Endothelial cell of umbilical vein (primary cell): ENCODE data around the gene UROC1. TPM values are rescaled to one million over a fixed set of nuclear protein-coding genes. Genes with fewer than 3 reads are reported as not detected.

Source experiments
- BruUV-seq: library from RNA; stranded (reverse); fragments of 400-500 nt; replicated peaks from 2 replicates; lab custom pipeline; 2021; lab: Mats Ljungman, UMichigan
- CTCF ChIA-PET: fragments of 300-600, 350-600 bp; sonication (Branson Sonifier 250); formaldehyde crosslinking; loops from one replicate; lab custom pipeline; 2021; ENCODE audit warnings: antibody characterized with exemption, inconsistent platforms; lab: Charles Lee
- POLR2A ChIA-PET: fragments of 300-600, 350-600 bp; sonication (Branson Sonifier 250); formaldehyde crosslinking; loops from one replicate; lab custom pipeline; 2021; ENCODE audit warnings: antibody characterized with exemption, inconsistent platforms; lab: Charles Lee
- DNase-seq: peaks from one replicate; pipeline ENCODE4 v3.0.0-alpha.2; 2011; ENCODE audit warnings: low read depth, low spot score
- FAIRE-seq: peaks from 2 replicates; lab custom pipeline; 2011; peaks lifted over from hg19 to GRCh38; lab: Jason Lieb, UNC
- H2AFZ ChIP-seq: 2 replicates; pipeline ENCODE4 v1.6.0; 2012; ENCODE audit warnings: low read depth, low read length, control low read depth, inconsistent platforms
- H3K27ac ChIP-seq: 2 replicates; pipeline ENCODE4 v1.5.1; 2011; ENCODE audit warnings: low read depth, mild to moderate bottlenecking, control low read depth, low read length, moderate library complexity; ENCODE audit not compliant: insufficient read depth
- H3K27me3 ChIP-seq, 2 experiments: 2 replicates each; pipeline versions ENCODE4 v1.6.0 to v1.6.1; 2011; ENCODE audit warnings: low read length in 2 of 2, mixed read lengths in 1 of 2; ENCODE audit not compliant: control insufficient read depth in 2 of 2, insufficient read depth in 2 of 2
- H3K36me3 ChIP-seq, 2 experiments: 2 replicates in 1 of 2; 3 replicates in 1 of 2; pipeline ENCODE4 v1.5.1; 2011; ENCODE audit warnings: low read length in 2 of 2, mild to moderate bottlenecking in 1 of 2, moderate library complexity in 1 of 2; ENCODE audit not compliant: control insufficient read depth in 2 of 2, insufficient read depth in 2 of 2; ENCODE audit errors: extremely low read depth in 1 of 2
- H3K4me1 ChIP-seq: 3 replicates; pipeline ENCODE4 v1.5.1; 2011; ENCODE audit warnings: mild to moderate bottlenecking, low read length; ENCODE audit not compliant: control insufficient read depth, insufficient read depth; ENCODE audit errors: extremely low read depth
- H3K4me2 ChIP-seq: 2 replicates; pipeline ENCODE4 v1.6.1; 2011; ENCODE audit warnings: low read length, control low read depth, mixed read lengths; ENCODE audit not compliant: insufficient read depth
- H3K4me3 ChIP-seq, 3 experiments: fragments of 200-600 bp in 1 of 3; sonication (generic), shearing (Covaris generic) in 1 of 3; replicated peaks in 1 of 3; 2 replicates each; pipeline ENCODE4 v1.5.1; 2011 to 2016; ENCODE audit warnings: control low read depth in 3 of 3, low read length in 3 of 3, mild to moderate bottlenecking in 2 of 3, inconsistent platforms in 1 of 3, low read depth in 1 of 3, moderate library complexity in 1 of 3; ENCODE audit not compliant: insufficient read depth in 1 of 3
- H3K79me2 ChIP-seq: 2 replicates; pipeline ENCODE4 v1.6.0; 2012; ENCODE audit warnings: low read length, inconsistent platforms; ENCODE audit not compliant: control insufficient read depth, insufficient read depth
- H3K9ac ChIP-seq: replicated peaks from 2 replicates; pipeline ENCODE3; 2011; ENCODE audit warnings: low read length, control low read depth; ENCODE audit not compliant: insufficient read depth; ENCODE audit errors: extremely low read depth
- H3K9me1 ChIP-seq: replicated peaks from 3 replicates; pipeline ENCODE4 v1.6.0; 2011; ENCODE audit warnings: mild to moderate bottlenecking, low read length; ENCODE audit not compliant: control insufficient read depth, insufficient read depth; ENCODE audit errors: extremely low read depth
- H3K9me3 ChIP-seq: replicated peaks from 2 replicates; pipeline ENCODE4 v1.5.1; 2012; ENCODE audit warnings: low read length, inconsistent platforms; ENCODE audit not compliant: control insufficient read depth, insufficient read depth
- H4K20me1 ChIP-seq: replicated peaks from 2 replicates; pipeline ENCODE3; 2011; ENCODE audit warnings: mild to moderate bottlenecking, low read length; ENCODE audit not compliant: control insufficient read depth, insufficient read depth; ENCODE audit errors: extremely low read depth
- CTCF ChIP-seq, 2 donors: IDR thresholded peaks; 1 replicate in 1 of 2; 2 replicates in 1 of 2; pipeline ENCODE4 v1.5.1; 2011; ENCODE audit warnings: low read length in 2 of 2, mild to moderate bottlenecking in 2 of 2, moderate library complexity in 2 of 2, control low read depth in 1 of 2, inconsistent platforms in 1 of 2, low read depth in 1 of 2; ENCODE audit not compliant: insufficient read depth in 1 of 2; ENCODE audit errors: extremely low read depth in 1 of 2
- EZH2 ChIP-seq: IDR thresholded peaks from 2 replicates; pipeline ENCODE4 v1.6.1; 2012; ENCODE audit warnings: borderline replicate concordance, low read depth, mild to moderate bottlenecking, moderate library complexity, low read length, inconsistent platforms; ENCODE audit not compliant: severe bottlenecking
- FOS ChIP-seq: IDR thresholded peaks from 2 replicates; pipeline ENCODE4 v1.6.1; 2011; ENCODE audit warnings: mild to moderate bottlenecking, low read length, moderate library complexity, borderline replicate concordance; ENCODE audit not compliant: insufficient read depth
- GATA2 ChIP-seq: IDR thresholded peaks from 2 replicates; pipeline ENCODE4 v1.7.0; 2011; ENCODE audit warnings: low read depth, mild to moderate bottlenecking, moderate library complexity, mixed read lengths, low read length; ENCODE audit not compliant: insufficient read length, insufficient read depth
- JUN ChIP-seq: IDR thresholded peaks from 2 replicates; pipeline ENCODE4 v1.6.1; 2011; ENCODE audit warnings: borderline replicate concordance, low read depth; ENCODE audit not compliant: insufficient read length, insufficient read depth
- MYC ChIP-seq: IDR thresholded peaks from one replicate; pipeline ENCODE4 v1.6.1; 2011; ENCODE audit warnings: mild to moderate bottlenecking, low read depth, low read length
- POLR2A ChIP-seq: IDR thresholded peaks from 2 replicates; pipeline ENCODE4 v1.6.1; 2012; ENCODE audit warnings: low read depth, mild to moderate bottlenecking, control low read depth, low read length
- POLR2AphosphoS5 ChIP-seq: IDR thresholded peaks from 2 replicates; pipeline ENCODE4 v1.6.1; 2012; ENCODE audit warnings: low read depth, mild to moderate bottlenecking, control low read depth, low read length, moderate library complexity; ENCODE audit not compliant: insufficient read depth
- dilution Hi-C: fragments of 300-500 bp; cut with MboI; formaldehyde crosslinking; loops from one replicate; pipeline ENCODE4 v1.15.0; 2019; ENCODE audit warnings: low sequenced_read_pairs; ENCODE audit not compliant: extremely low pct_ligation_motif_present
- intact Hi-C: fragments of 100-400 bp; cut with micrococcal nuclease; formaldehyde crosslinking; loops from one replicate; pipeline ENCODE4 v1.10.0; 2022
- polyA plus RNA-seq, 4 experiments: library from polyadenylated mRNA; depleted of rRNA in 3 of 4; stranded (reverse) in 3 of 4; unstranded in 1 of 4; fragments of >200 nt; gene quantifications; 2 replicates each; pipeline versions ENCODE4 v1.2.1 to v1.2.3, GENCODE V29; 2011 to 2012; ENCODE audit warnings: missing spikeins in 1 of 4
- total RNA-seq: library from RNA; stranded (reverse); gene quantifications from 2 replicates; pipeline ENCODE4 v1.2.3, GENCODE V29; 2021
- TF ChIP-seq, protein P1 (sequence below): IDR thresholded peaks from 2 replicates; pipeline ENCODE4 v1.6.1; 2011; ENCODE audit not compliant: insufficient read depth, insufficient read length

Gene UROC1
- total and polyA plus RNA-seq, 2 donors (not counting 3 experiments of a cell fraction or from before 2014, with no cell fraction given), result not detected

DNA sequence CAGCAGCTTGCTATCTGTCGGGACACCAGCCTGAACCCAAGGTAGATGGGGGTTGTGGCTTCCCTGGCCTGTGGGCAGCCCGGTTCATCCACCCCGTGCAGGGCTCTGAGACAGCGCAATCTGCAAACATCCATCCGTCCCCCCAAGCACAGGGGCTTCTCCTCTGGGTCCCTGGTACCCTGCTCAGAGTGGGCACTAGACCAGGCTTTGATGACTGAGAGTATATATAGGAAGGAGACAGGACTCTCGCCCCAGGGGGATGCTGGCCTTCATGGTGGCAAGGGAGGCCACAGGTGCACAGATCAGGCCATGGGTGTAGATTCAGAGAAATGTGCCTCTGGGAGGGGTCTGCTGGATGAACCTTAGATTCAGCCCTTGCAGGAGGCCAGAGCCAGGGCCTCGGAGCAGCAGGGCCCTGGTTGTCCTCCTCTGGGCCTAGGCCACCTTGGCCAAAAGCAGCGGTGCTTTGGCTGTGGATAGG is 82.6 kb downstream of the UROC1 start:
- BruUV-seq, result no TSS peak
- Histone ChIP-seq H3K36me3 (peaks cover 0 to 3% of the 10 kb centered on the region in 2 experiments), H3K9ac (no peak overlapping the region), H3K4me1 (no peaks in the 10 kb centered on the region), H2AFZ (no peak overlapping the region), H3K4me3 (no peak overlapping the region), H3K27me3 (no peaks in the 10 kb centered on the region), H3K4me2 (no peak overlapping the region), H4K20me1 (no peaks in the 10 kb centered on the region), H3K9me3 (no peaks in the 10 kb centered on the region), H3K9me1 (no peaks in the 10 kb centered on the region), H3K79me2 (no peaks in the 10 kb centered on the region), H3K27ac (no peak overlapping the region)
- intact Hi-C loops (no loop called here), dilution Hi-C loops (no loop called here)
- CTCF ChIA-PET, result interaction anchor here (1.1 kb wide), 1 partner anchor 301 kb away, joined by 3 read pairs; no protein-coding TSS in a partner anchor
- TF ChIP-seq, protein P1, sequence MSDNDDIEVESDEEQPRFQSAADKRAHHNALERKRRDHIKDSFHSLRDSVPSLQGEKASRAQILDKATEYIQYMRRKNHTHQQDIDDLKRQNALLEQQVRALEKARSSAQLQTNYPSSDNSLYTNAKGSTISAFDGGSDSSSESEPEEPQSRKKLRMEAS, result no peak
- TF ChIP-seq CTCF (IDR thresholded peaks at IDR 0.05; ENCODE audit: extremely low read depth in 1 of 2, insufficient read depth in 1 of 2, low read depth in 1 of 2, low read length in 2 of 2) (no peak), JUN (no peak), POLR2A (no peak), GATA2 (no peak), EZH2 (no peak), POLR2AphosphoS5 (no peak), MYC (no peak), FOS (no peak)
- POLR2A ChIA-PET, result no interaction called here
- DNase-seq (no peak), FAIRE-seq (no peak)
